ENCODE results near the gene UQCR11.

Gene UQCR11

GRCh38 chr19:1649706-1650649, 44.7 kb upstream of the UQCR11 start:
- peak overlapping the region; percentile 96 for H3K9ac ChIP-seq (ENCODE audit: insufficient read length)
- peak overlapping the region; percentile 88 for H3K4me3 ChIP-seq
- no peaks in the 10 kb centered on the region for H3K9me3 ChIP-seq (ENCODE audit: low read depth, low read length)
- H3K27ac ChIP-seq = peak overlapping the region; percentile 97
- peaks cover 53% of the 10 kb centered on the region for H3K36me3 ChIP-seq (ENCODE audit: insufficient read depth, low read length)
- DNase-seq (ENCODE audit: low read depth, low spot score) = no peak
- TF ChIP-seq FOXP2 (optimal IDR thresholded peaks at IDR 0.05; ENCODE audit: control extremely low read depth, extremely low read length, insufficient read depth) (peak; percentile 73), EZH2 (IDR thresholded peaks at IDR 0.05) (no peak), POLR2AphosphoS5 (IDR thresholded peaks at IDR 0.05; ENCODE audit: borderline replicate concordance, low read depth, low read length) (peak; percentile 42)

- Histone ChIP-seq H3K27ac (no peak overlapping the region), H3K9me3 (ENCODE audit: low read depth, low read length) (no peaks in the 10 kb centered on the region), H3K4me3 (no peak overlapping the region), H3K36me3 (ENCODE audit: insufficient read depth, low read length) (peaks cover 62% of the 10 kb centered on the region), H3K9ac (ENCODE audit: insufficient read length) (no peak overlapping the region)
- TF ChIP-seq EZH2 (IDR thresholded peaks at IDR 0.05) (no peak), FOXP2 (optimal IDR thresholded peaks at IDR 0.05; ENCODE audit: control extremely low read depth, extremely low read length, insufficient read depth) (no peak), POLR2AphosphoS5 (IDR thresholded peaks at IDR 0.05; ENCODE audit: borderline replicate concordance, low read depth, low read length) (no peak)
- no peak for DNase-seq (ENCODE audit: low read depth, low spot score)
Observed at GRCh38 chr19:1648920-1649541, 43.8 kb upstream of the UQCR11 start.

GRCh38 chr19:1648459-1648849, 43.2 kb upstream of the UQCR11 start:
- DNase-seq (ENCODE audit: low read depth, low spot score) = no peak
- Histone ChIP-seq H3K36me3 (ENCODE audit: insufficient read depth, low read length) (peaks cover 67% of the 10 kb centered on the region), H3K9ac (ENCODE audit: insufficient read length) (no peak overlapping the region), H3K9me3 (ENCODE audit: low read depth, low read length) (no peaks in the 10 kb centered on the region), H3K4me3 (no peak overlapping the region), H3K27ac (peak overlapping the region; percentile 46; the same call in 1 of the 2 replicates)
- TF ChIP-seq EZH2 (IDR thresholded peaks at IDR 0.05) = no peak
- TF ChIP-seq FOXP2 (optimal IDR thresholded peaks at IDR 0.05; ENCODE audit: control extremely low read depth, extremely low read length, insufficient read depth) = no peak
- TF ChIP-seq POLR2AphosphoS5 (IDR thresholded peaks at IDR 0.05; ENCODE audit: borderline replicate concordance, low read depth, low read length) = no peak

GRCh38 chr19:1647501-1648458, 42.5 kb upstream of the UQCR11 start:
- Histone ChIP-seq H3K9me3 (ENCODE audit: low read depth, low read length) (no peaks in the 10 kb centered on the region), H3K36me3 (ENCODE audit: insufficient read depth, low read length) (peaks cover 74% of the 10 kb centered on the region), H3K4me3 (no peak overlapping the region), H3K27ac (peak overlapping the region; percentile 46; the same call in 1 of the 2 replicates), H3K9ac (ENCODE audit: insufficient read length) (no peak overlapping the region)
- TF ChIP-seq POLR2AphosphoS5 (IDR thresholded peaks at IDR 0.05; ENCODE audit: borderline replicate concordance, low read depth, low read length) = no peak
- no peak for TF ChIP-seq EZH2 (IDR thresholded peaks at IDR 0.05)
- TF ChIP-seq FOXP2 (optimal IDR thresholded peaks at IDR 0.05; ENCODE audit: control extremely low read depth, extremely low read length, insufficient read depth) = no peak
- DNase-seq (ENCODE audit: low read depth, low spot score) = no peak

- H3K4me3 ChIP-seq = no peak overlapping the region
- H3K9ac ChIP-seq (ENCODE audit: insufficient read length) = no peak overlapping the region
- H3K36me3 ChIP-seq (ENCODE audit: insufficient read depth, low read length) = peaks cover 83% of the 10 kb centered on the region
- no peak for TF ChIP-seq POLR2AphosphoS5 (IDR thresholded peaks at IDR 0.05; ENCODE audit: borderline replicate concordance, low read depth, low read length)
- no peak for TF ChIP-seq FOXP2 (optimal IDR thresholded peaks at IDR 0.05; ENCODE audit: control extremely low read depth, extremely low read length, insufficient read depth)
- no peak for TF ChIP-seq EZH2 (IDR thresholded peaks at IDR 0.05)
- H3K9me3 ChIP-seq (ENCODE audit: low read depth, low read length) = no peaks in the 10 kb centered on the region
- DNase-seq (ENCODE audit: low read depth, low spot score) = no peak
- H3K27ac ChIP-seq = no peak overlapping the region
Observed at GRCh38 chr19:1646659-1647453, 41.6 kb upstream of the UQCR11 start.

DNA sequence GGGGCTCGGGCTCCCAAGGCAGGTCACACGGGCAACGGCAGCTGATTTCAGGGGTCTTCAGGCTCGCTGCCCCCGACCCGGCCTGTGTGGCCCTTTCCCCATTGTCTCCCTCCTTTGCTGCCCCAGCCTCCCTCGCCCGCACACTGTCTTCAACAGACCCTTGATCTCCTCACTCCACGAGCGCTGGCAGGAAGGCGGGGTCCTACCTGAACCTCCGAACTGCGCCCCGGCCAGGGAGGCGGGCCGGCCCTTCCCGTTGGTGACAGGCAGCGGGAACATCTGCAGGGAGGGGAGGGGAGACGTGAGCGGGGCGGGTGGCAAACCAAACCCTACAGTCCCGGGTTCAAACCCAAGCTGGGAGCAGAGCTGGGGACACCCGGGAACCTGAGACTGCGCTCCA, 40.9 kb upstream of the UQCR11 start:
- Histone ChIP-seq H3K27ac (no peak overlapping the region), H3K9ac (ENCODE audit: insufficient read length) (no peak overlapping the region), H3K9me3 (ENCODE audit: low read depth, low read length) (no peaks in the 10 kb centered on the region), H3K4me3 (no peak overlapping the region), H3K36me3 (ENCODE audit: insufficient read depth, low read length) (peaks cover 90% of the 10 kb centered on the region)
- no peak for DNase-seq (ENCODE audit: low read depth, low spot score)
- TF ChIP-seq POLR2AphosphoS5 (IDR thresholded peaks at IDR 0.05; ENCODE audit: borderline replicate concordance, low read depth, low read length) = no peak
- TF ChIP-seq EZH2 (IDR thresholded peaks at IDR 0.05) = no peak
- no peak for TF ChIP-seq FOXP2 (optimal IDR thresholded peaks at IDR 0.05; ENCODE audit: control extremely low read depth, extremely low read length, insufficient read depth)

DNA sequence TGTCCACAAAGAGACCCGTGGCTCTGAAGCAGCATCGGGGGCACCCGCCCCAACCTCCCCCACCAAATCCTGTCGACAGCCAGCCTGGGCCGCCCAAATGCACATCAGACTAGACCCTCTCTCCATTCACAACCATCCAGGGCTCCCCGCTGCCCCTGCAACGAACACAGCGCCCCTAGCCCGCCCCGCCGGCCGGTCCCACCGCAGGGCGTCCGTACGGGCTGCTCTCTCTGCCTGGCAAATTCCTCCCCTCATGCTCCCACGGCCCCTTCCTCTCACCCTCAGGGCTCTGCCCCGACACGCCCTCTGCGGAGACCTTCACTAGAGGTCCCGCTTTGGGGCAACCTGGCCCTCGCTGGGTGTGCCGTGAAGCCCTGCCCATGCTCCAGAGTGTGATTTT, 40.0 kb upstream of the UQCR11 start:
- no peak overlapping the region for H3K9ac ChIP-seq (ENCODE audit: insufficient read length)

More for the DNA sequence above, 40.0 kb upstream of the UQCR11 start:
- DNase-seq (ENCODE audit: low read depth, low spot score) = no peak
- Histone ChIP-seq H3K27ac (no peak overlapping the region), H3K36me3 (ENCODE audit: insufficient read depth, low read length) (peaks cover 99% of the 10 kb centered on the region), H3K9me3 (ENCODE audit: low read depth, low read length) (no peaks in the 10 kb centered on the region), H3K4me3 (no peak overlapping the region)
- no peak for TF ChIP-seq EZH2 (IDR thresholded peaks at IDR 0.05)
- TF ChIP-seq FOXP2 (optimal IDR thresholded peaks at IDR 0.05; ENCODE audit: control extremely low read depth, extremely low read length, insufficient read depth) = no peak
- TF ChIP-seq POLR2AphosphoS5 (IDR thresholded peaks at IDR 0.05; ENCODE audit: borderline replicate concordance, low read depth, low read length) = no peak

Data from SK-N-MC (cell line).